ENCODE results near the gene SOX4. TPM values are rescaled to one million over a fixed set of nuclear protein-coding genes. Genes with fewer than 3 reads are reported as not detected.

Gene SOX4
- polyA plus RNA-seq, 1 of the 3 experiments (the other 2 are of a cell fraction), result 5.5 TPM

DNA sequence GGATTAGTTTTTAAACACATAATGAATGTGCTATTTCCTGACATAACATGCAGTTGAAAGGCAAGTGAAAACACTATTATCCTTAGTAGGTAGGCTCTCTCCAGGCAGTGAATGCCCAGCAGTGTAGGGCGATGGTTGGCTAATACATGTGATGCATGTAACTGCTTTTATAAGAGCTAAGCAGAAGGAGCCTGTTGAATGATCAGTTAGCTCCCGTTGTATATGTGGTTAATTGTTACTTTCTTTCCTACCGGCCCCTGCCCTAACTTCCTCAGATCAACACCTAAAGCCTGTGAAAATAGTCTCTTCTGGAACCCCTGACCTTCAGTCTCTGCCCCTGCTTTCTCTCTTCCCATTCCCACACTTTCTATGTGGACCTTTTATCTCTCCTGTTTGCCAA, 10.5 kb downstream of the SOX4 start:
- H3F3A ChIP-seq (replicated peaks; ENCODE audit: insufficient read depth), result peaks cover 8% of the 10 kb centered on the region
- no peak overlapping the region for H3K9ac ChIP-seq
- peaks cover 6 to 10% of the 10 kb centered on the region in 2 experiments for H3K4me1 ChIP-seq (ENCODE audit: control insufficient read depth in 1 of 2, insufficient read depth in 2 of 2, low read depth in 1 of 2, low read length in 1 of 2)
- TF ChIP-seq GABPA (IDR thresholded peaks at IDR 0.05; ENCODE audit: low read depth) (no peak), SMC3 (IDR thresholded peaks at IDR 0.05; ENCODE audit: low read depth, low read length) (no peak), CHD2 (IDR thresholded peaks at IDR 0.05; ENCODE audit: low read length, partially characterized antibody) (no peak), USF2 (IDR thresholded peaks at IDR 0.05; ENCODE audit: borderline replicate concordance, low read depth, low read length) (no peak), NRF1 (IDR thresholded peaks at IDR 0.05; ENCODE audit: low read depth, low read length) (no peak), JUND (IDR thresholded peaks at IDR 0.05) (no peak), MAX (IDR thresholded peaks at IDR 0.05; ENCODE audit: low read depth) (no peak)
- TF ChIP-seq, protein P1, sequence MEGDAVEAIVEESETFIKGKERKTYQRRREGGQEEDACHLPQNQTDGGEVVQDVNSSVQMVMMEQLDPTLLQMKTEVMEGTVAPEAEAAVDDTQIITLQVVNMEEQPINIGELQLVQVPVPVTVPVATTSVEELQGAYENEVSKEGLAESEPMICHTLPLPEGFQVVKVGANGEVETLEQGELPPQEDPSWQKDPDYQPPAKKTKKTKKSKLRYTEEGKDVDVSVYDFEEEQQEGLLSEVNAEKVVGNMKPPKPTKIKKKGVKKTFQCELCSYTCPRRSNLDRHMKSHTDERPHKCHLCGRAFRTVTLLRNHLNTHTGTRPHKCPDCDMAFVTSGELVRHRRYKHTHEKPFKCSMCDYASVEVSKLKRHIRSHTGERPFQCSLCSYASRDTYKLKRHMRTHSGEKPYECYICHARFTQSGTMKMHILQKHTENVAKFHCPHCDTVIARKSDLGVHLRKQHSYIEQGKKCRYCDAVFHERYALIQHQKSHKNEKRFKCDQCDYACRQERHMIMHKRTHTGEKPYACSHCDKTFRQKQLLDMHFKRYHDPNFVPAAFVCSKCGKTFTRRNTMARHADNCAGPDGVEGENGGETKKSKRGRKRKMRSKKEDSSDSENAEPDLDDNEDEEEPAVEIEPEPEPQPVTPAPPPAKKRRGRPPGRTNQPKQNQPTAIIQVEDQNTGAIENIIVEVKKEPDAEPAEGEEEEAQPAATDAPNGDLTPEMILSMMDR (IDR thresholded peaks at IDR 0.05), result no peak
- H3K4me2 ChIP-seq, result no peak overlapping the region
- ChIA-PET POLR2A (no interaction called here), CTCF (interaction anchor here (1.5 kb wide), 1 partner anchor 411 kb away, joined by 3 read pairs; no protein-coding TSS in a partner anchor)
- no peaks in the 10 kb centered on the region for H3K27me3 ChIP-seq (ENCODE audit: insufficient read depth)
- DNase-seq, result no peak
- no peaks in the 10 kb centered on the region for H3K9me2 ChIP-seq
- no peak overlapping the region for H3K4me3 ChIP-seq (ENCODE audit: low read depth in 2 of 2, low read length in 1 of 2)
- H3K36me3 ChIP-seq (replicated peaks in 1 of 2; ENCODE audit: control insufficient read depth in 1 of 2, insufficient read depth in 2 of 2, low read length in 1 of 2), result peaks cover 11 to 13% of the 10 kb centered on the region in 2 experiments
- 100% methylated on average over 3 of the region's 3 CpGs for WGBS (ENCODE audit: low lambda C conversion rate)
- peaks cover 6% of the 10 kb centered on the region; the same call in 1 of the 2 replicates for H4K20me1 ChIP-seq (ENCODE audit: insufficient read depth)
- H2AFZ ChIP-seq (ENCODE audit: low read depth), result no peak overlapping the region
- H3K79me2 ChIP-seq (ENCODE audit: insufficient read depth), result peaks cover 14% of the 10 kb centered on the region
- no peaks in the 10 kb centered on the region for H3K9me3 ChIP-seq
- no peak overlapping the region for H3K27ac ChIP-seq (ENCODE audit: low read depth in 2 of 2, low read length in 1 of 2)

GRCh38 chr6:21605166-21605565, 11.6 kb downstream of the SOX4 start:
- Histone ChIP-seq H3K9ac (no peak overlapping the region), H3K79me2 (ENCODE audit: insufficient read depth) (0 out of 2 replicates have a peak, but pooled peaks cover 3% of the 10 kb centered on the region), H3K27me3 (ENCODE audit: insufficient read depth) (no peaks in the 10 kb centered on the region), H4K20me1 (ENCODE audit: insufficient read depth) (no peaks in the 10 kb centered on the region), H3K9me2 (no peaks in the 10 kb centered on the region), H3K27ac (ENCODE audit: low read depth in 2 of 2, low read length in 1 of 2) (no peak overlapping the region), H3F3A (replicated peaks; ENCODE audit: insufficient read depth) (no peaks in the 10 kb centered on the region), H3K4me3 (ENCODE audit: low read depth in 2 of 2, low read length in 1 of 2) (no peak overlapping the region), H3K9me3 (no peaks in the 10 kb centered on the region), H2AFZ (ENCODE audit: low read depth) (no peak overlapping the region), H3K36me3 (replicated peaks in 1 of 2; ENCODE audit: control insufficient read depth in 1 of 2, insufficient read depth in 2 of 2, low read length in 1 of 2) (peaks cover under 1 to 2% of the 10 kb centered on the region in 2 experiments), H3K4me2 (no peak overlapping the region), H3K4me1 (ENCODE audit: control insufficient read depth in 1 of 2, insufficient read depth in 2 of 2, low read depth in 1 of 2, low read length in 1 of 2) (no peaks in the 10 kb centered on the region; a peak in 1 of 4 replicates)
- 95% methylated on average over 4 of the region's 4 CpGs for WGBS (ENCODE audit: low lambda C conversion rate)
- ChIA-PET CTCF (no interaction called here), POLR2A (no interaction called here)
- DNase-seq, result no peak
- TF ChIP-seq, protein P1 (IDR thresholded peaks at IDR 0.05), result no peak
- no peak for TF ChIP-seq GATA2 (CRISPR knock-in tag; IDR thresholded peaks at IDR 0.05)
- TF ChIP-seq TAF1 (IDR thresholded peaks at IDR 0.05; ENCODE audit: borderline replicate concordance, low read depth, low read length), result no peak
- no peak for TF ChIP-seq ZBTB33 (IDR thresholded peaks at IDR 0.05; ENCODE audit: borderline replicate concordance, low read depth)
- no peak for TF ChIP-seq RAD21 (IDR thresholded peaks at IDR 0.05; ENCODE audit: low read length)
- TF ChIP-seq TCF12 (IDR thresholded peaks at IDR 0.05), result no peak
- no peak for TF ChIP-seq ELF1 (IDR thresholded peaks at IDR 0.05)
- no peak for TF ChIP-seq SIN3A (IDR thresholded peaks at IDR 0.05; ENCODE audit: borderline replicate concordance, low read depth, low read length)
- TF ChIP-seq POLR2AphosphoS5 (IDR thresholded peaks at IDR 0.05; ENCODE audit: low read depth, low read length), result no peak
